Measurements from ENCODE around the gene CA4. TPM values are rescaled to one million over a fixed set of nuclear protein-coding genes. Genes with fewer than 3 reads are reported as not detected.

The CA4 gene
- total RNA-seq, 1 donor from 2014 or later, result not detected

GRCh38 chr17:60138769-60139437 lies 10.9 kb upstream of the CA4 start:
- H3K27me3 Mint-ChIP-seq (ENCODE audit: low read depth), result peaks cover 3% of the 10 kb centered on the region
- H3K36me3 Mint-ChIP-seq (ENCODE audit: low read depth), result no peaks in the 10 kb centered on the region
- peaks cover 48% of the 10 kb centered on the region for H3K4me1 Mint-ChIP-seq (ENCODE audit: low read depth)
- no peaks in the 10 kb centered on the region for H3K9me3 Mint-ChIP-seq (ENCODE audit: low read depth)
- no peak for TF ChIP-seq CTCF (IDR thresholded peaks at IDR 0.05)
- no peak for DNase-seq (ENCODE audit: low spot score)
- H3K27ac Mint-ChIP-seq (ENCODE audit: unreplicated experiment), result no peak overlapping the region
- H3K4me3 Mint-ChIP-seq (ENCODE audit: unreplicated experiment), result no peak overlapping the region

GRCh38 chr17:60139438-60140285 lies 10.1 kb upstream of the CA4 start:
- no peak for DNase-seq (ENCODE audit: low spot score)
- Mint-ChIP-seq H3K9me3 (ENCODE audit: low read depth) (no peaks in the 10 kb centered on the region), H3K27me3 (ENCODE audit: low read depth) (peaks cover 9% of the 10 kb centered on the region), H3K4me3 (ENCODE audit: unreplicated experiment) (peak overlapping the region; percentile 53), H3K36me3 (ENCODE audit: low read depth) (no peaks in the 10 kb centered on the region), H3K27ac (ENCODE audit: unreplicated experiment) (no peak overlapping the region), H3K4me1 (ENCODE audit: low read depth) (peaks cover 41% of the 10 kb centered on the region)
- peak; percentile 84 for TF ChIP-seq CTCF (IDR thresholded peaks at IDR 0.05)

GRCh38 chr17:60141111-60142018 lies 8.4 kb upstream of the CA4 start:
- Mint-ChIP-seq H3K27ac (ENCODE audit: unreplicated experiment) (peak overlapping the region; percentile 63), H3K9me3 (ENCODE audit: low read depth) (no peaks in the 10 kb centered on the region), H3K27me3 (ENCODE audit: low read depth) (peaks cover 25% of the 10 kb centered on the region), H3K4me3 (ENCODE audit: unreplicated experiment) (peak overlapping the region; percentile 73), H3K36me3 (ENCODE audit: low read depth) (no peaks in the 10 kb centered on the region), H3K4me1 (ENCODE audit: low read depth) (peaks cover 32% of the 10 kb centered on the region)
- TF ChIP-seq CTCF (IDR thresholded peaks at IDR 0.05), result no peak
- DNase-seq (ENCODE audit: low spot score), result no peak

DNA sequence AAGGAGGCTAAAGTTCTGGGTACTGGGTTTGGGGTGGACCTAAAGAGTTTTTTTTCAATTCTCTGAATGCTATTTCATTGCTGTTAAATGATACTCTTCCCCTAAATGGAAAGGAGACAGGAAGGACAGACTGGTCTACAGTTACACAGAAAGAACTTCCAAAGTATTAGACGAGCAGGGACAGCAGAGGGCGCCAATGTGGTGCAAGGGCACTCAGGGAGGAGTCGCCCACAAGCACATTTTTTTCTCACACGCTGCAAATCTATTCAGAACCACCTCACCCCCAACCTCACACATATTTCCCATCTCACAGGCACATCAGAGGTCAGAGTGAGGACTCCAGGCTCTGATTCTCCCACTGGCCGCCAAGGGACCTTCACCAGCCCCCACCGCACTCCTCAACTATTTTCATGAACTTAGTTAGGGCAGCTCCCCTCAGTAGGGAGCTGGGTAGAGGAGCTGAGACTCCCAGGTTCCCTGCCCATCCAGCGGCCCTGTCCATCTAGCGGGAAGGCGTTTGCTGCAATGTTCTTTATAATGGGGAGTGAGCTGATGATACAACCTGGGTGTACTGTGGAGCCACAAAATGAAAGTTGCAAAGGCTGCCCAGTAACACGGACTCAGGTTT lies 6.8 kb upstream of the CA4 start:
- Mint-ChIP-seq H3K27ac (ENCODE audit: unreplicated experiment) (peak overlapping the region; percentile 96), H3K27me3 (ENCODE audit: low read depth) (peaks cover 37% of the 10 kb centered on the region)

More for the DNA sequence above, 6.8 kb upstream of the CA4 start:
- Mint-ChIP-seq H3K36me3 (ENCODE audit: low read depth) (no peaks in the 10 kb centered on the region), H3K9me3 (ENCODE audit: low read depth) (no peaks in the 10 kb centered on the region), H3K4me1 (ENCODE audit: low read depth) (peaks cover 32% of the 10 kb centered on the region), H3K4me3 (ENCODE audit: unreplicated experiment) (peak overlapping the region; percentile 73)
- DNase-seq (ENCODE audit: low spot score), result no peak
- TF ChIP-seq CTCF (IDR thresholded peaks at IDR 0.05), result peak; percentile 87

Measured in chondrocyte (in vitro differentiated cells).